Measurements from ENCODE around the gene CA12.
A peak's percentile ranks its signal among the peaks of the same experiment; 100 is the strongest.

The CA12 gene

DNA sequence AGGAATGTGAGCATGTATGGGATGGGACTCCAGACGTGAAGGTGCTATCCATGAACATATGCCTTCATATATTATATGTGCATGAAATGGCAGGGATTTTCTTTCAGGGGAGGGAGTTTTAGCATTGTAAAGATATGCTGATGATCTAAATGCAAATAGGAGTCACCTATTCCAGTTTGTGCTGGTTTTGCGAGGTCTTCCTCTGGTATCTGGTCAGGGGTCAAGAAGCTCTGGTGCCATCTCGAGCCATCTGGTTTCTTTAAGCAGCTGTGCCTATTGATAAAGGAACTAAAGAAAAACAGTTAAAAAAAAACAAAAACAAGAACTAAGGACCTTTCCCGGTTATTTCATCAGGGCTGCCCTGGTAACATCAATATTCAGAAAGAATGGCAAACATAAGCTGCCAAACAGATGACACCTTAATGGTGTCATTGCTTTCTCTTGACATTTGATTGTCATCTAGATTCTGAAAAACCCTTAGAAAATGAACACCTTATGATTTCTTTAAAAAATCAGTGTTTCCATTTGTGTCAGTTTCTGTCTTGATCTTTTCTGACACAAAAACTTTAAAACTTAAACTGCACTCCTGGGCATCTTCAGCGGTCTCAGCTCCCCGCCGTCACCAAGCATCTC lies 81.6 kb downstream of the CA12 start:
- no peak for DNase-seq

GRCh38 chr15:63296195-63296594 lies 85.5 kb downstream of the CA12 start:
- DNase-seq: no peak

GRCh38 chr15:63295341-63295740 lies 86.3 kb downstream of the CA12 start:
- DNase-seq: no peak

- no peak for DNase-seq
Observed at GRCh38 chr15:63294359-63294758, 87.3 kb downstream of the CA12 start.

DNA sequence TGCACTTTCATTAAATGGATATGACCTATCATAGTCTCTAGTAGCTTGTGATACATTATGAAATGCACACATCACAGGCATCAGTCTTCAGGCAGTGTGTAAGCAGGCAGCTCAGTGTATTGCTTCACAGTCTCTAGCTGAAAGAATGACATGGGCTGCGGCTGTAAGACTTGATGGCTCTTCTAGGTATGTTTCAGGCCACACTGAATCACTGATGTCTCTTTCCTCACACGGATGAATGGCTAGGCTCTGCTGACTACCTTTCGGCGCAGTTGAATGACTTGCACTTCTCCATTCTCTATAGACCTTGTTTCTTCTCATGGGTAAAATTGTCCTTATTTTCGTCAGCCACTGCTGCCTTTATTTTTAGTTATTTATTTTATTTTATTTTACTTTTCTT lies 88.9 kb downstream of the CA12 start:
- no peak for DNase-seq

DNA sequence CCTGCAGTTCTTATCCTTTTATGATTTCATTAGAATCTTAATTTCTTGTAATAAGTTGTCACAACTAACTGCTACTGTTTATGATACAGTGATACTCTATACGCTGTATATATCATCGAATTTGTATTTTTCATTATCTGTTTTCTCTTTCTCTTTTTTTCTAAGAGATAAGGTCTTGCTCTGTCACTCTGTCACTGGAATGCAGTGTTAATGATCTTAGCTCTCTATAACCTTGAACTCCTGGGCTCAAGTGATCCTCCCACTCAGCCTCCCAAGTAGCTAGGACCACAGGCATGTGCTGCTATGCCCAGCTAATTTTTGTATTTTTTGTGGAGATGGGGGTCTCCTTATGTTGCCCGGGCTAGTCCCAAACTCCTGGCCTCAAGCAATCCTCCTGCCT lies 89.4 kb downstream of the CA12 start:
- no peak for DNase-seq

DNA sequence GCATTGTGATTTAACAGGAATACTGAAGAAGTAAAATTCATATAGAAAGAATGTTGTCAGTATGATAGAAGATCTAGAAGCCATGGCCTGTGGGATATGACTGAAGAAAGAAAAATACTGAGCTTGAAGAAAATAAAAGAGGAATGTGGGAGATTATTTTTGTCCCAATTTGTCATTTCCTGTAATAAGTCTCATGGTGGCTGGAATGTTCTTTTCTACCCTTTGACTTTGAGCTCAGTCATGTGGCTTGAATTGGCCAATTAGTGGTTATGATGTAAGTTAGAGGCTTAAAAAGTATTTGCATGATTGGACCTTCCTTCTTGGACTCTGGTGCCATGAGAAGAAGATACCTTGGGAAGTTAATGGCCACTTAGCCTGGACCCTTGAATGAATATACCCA lies 90.1 kb downstream of the CA12 start:
- DNase-seq: no peak

GRCh38 chr15:63288778-63289378 lies 92.8 kb downstream of the CA12 start:
- DNase-seq: peak; percentile 5

DNA sequence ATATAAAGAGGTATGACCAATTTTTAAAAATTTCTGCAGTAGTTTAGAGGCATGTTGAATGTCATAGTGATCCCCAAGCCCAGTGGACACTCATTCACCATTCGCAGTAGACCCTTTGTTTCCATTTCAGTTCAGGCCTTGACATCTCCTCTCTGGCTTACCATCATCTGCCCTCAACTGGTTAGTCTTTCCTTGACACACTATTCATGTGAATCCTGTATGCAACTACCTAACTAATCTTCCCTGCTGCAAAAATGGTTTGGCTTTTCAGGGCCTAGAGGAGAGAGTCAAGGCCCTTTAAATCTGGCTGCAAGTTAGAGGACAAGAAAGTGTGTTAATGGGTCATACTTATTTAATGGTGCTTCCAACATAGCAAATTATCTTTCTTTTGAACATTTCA lies 93.3 kb downstream of the CA12 start:
- DNase-seq: no peak

- no peak for DNase-seq
Observed at GRCh38 chr15:63287109-63287508, 94.5 kb downstream of the CA12 start.

DNA sequence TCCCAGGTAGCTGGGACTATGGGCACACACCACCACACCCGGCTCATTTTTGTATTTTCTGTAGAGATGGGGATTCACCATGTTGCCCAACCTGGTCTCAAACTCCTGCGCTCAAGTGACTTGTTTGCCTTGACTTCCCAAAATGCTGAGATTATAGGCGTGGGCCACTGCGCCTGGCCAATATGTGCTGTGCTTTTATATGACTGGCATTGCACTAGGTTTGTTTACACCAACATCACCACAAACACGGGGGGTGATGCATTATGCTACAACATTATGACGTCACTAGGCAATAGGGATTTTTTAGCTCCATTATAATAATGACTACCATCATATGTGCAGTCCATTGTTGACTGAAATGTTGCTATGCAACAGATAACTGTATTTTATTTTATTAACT lies 97.3 kb downstream of the CA12 start:
- no peak for DNase-seq

DNA sequence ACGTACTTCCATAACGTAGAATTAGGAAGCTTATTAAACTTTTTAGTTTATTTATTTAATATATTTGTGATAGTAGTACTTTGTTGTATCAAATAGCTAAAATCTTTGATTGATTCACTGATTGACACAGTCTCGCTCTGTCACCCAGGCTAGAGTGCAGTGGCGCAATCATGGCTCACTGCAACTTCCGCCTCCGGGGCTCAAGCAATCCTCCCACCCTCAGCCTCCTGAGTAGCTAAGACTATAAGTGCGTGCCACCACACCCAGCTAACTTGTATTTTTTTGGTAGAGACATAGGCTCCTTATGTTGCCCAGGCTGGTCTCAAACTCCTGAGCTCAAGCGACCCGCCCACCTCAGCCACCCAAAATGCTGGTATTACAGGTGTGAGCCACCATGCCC lies 98.5 kb downstream of the CA12 start:
- no peak for DNase-seq

GRCh38 chr15:63277893-63278456 lies 103.7 kb downstream of the CA12 start:
- no peak for DNase-seq

- peak; percentile 84 for DNase-seq
Observed at GRCh38 chr15:63277038-63277892, 104.4 kb downstream of the CA12 start, which contains the start of gene APH1B. APH1B (plus strand) TSS chr15:63277605; CDS start chr15:63277624, 19 bp downstream.

DNA sequence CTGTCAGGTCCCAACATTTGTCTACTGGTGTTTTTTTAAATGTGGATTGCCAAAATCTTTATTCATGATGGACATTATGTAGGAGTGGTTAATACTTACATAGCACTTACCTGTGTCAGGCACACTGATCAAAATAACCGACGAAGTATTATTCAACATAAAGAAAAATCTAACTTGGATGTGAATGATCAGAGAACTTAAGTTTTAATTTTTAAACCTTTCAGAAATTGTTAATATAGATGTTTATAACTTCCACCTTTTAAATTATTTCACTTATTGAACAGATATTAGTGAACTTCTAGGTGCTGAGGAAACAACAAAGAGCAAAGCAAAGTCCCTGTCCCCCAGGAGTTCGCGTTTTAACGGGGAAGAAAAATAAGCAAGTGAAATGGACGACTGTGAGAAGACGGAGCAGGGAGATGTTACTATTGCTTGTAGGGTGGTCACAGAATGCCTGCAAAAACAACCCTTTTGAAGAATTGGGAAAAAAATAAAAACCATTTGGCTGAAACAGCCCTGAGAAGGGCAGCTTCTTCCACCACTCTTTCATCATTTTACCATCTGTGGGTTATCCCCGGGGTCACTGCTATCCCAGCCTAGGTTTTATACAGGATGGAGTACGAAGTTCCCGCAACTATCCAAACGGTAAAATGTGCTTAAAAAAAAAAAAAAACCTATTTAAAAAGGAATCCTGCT lies 105.2 kb downstream of the CA12 start:
- DNase-seq: no peak

DNA sequence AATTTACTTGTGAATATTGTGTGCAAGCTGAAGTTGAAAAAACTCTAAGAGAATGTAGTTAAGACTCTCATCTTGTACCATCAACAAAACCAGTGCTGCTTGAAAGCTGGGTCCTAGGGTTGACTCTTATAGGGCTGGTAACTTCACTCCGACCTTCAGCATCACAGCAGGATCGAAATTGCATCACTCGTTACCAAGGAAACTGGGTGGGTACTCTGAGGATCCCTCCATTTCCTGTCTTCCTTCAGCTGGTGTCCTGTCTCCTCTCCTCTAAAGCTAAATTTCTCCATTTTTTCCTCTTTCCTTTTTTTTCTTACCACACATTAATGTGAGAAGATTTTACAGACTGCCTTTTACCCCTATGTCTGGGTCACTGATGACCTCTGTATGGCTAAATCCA lies 107.2 kb downstream of the CA12 start:
- no peak for DNase-seq
